ENCODE data around the gene CCND1.

DNA sequence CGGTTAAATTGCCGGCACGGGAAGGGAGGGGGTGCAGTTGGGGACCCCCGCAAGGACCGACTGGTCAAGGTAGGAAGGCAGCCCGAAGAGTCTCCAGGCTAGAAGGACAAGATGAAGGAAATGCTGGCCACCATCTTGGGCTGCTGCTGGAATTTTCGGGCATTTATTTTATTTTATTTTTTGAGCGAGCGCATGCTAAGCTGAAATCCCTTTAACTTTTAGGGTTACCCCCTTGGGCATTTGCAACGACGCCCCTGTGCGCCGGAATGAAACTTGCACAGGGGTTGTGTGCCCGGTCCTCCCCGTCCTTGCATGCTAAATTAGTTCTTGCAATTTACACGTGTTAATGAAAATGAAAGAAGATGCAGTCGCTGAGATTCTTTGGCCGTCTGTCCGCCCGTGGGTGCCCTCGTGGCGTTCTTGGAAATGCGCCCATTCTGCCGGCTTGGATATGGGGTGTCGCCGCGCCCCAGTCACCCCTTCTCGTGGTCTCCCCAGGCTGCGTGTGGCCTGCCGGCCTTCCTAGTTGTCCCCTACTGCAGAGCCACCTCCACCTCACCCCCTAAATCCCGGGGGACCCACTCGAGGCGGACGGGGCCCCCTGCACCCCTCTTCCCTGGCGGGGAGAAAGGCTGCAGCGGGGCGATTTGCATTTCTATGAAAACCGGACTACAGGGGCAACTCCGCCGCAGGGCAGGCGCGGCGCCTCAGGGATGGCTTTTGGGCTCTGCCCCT, 529 bp upstream of the CCND1 start:
- TF ChIP-seq POLR2A (IDR thresholded peaks at IDR 0.05; ENCODE audit: low read depth) (no peak), POLR2AphosphoS5 (IDR thresholded peaks at IDR 0.05) (no peak)
- TF ChIP-seq, protein P1, sequence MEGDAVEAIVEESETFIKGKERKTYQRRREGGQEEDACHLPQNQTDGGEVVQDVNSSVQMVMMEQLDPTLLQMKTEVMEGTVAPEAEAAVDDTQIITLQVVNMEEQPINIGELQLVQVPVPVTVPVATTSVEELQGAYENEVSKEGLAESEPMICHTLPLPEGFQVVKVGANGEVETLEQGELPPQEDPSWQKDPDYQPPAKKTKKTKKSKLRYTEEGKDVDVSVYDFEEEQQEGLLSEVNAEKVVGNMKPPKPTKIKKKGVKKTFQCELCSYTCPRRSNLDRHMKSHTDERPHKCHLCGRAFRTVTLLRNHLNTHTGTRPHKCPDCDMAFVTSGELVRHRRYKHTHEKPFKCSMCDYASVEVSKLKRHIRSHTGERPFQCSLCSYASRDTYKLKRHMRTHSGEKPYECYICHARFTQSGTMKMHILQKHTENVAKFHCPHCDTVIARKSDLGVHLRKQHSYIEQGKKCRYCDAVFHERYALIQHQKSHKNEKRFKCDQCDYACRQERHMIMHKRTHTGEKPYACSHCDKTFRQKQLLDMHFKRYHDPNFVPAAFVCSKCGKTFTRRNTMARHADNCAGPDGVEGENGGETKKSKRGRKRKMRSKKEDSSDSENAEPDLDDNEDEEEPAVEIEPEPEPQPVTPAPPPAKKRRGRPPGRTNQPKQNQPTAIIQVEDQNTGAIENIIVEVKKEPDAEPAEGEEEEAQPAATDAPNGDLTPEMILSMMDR (IDR thresholded peaks at IDR 0.05) = no peak
